ENCODE data around the gene CCR6. TPM values are rescaled to one million over a fixed set of nuclear protein-coding genes. Genes with fewer than 3 reads are reported as not detected.

The CCR6 gene
- total and polyA plus RNA-seq, 10 of the 15 experiments (the other 5 are each of a cell fraction or from before 2014, with no cell fraction given) = 2.2 to 7.6 (median 6.7) TPM

GRCh38 chr6:167130008-167130677 is 7.2 kb downstream of the CCR6 start (continued):
- TF ChIP-seq USF2 (IDR thresholded peaks at IDR 0.05; ENCODE audit: borderline replicate concordance, low read depth, low read length) (peak; percentile 6; the same call in 1 of the 2 replicates), MXI1 (IDR thresholded peaks at IDR 0.05; ENCODE audit: low read depth, low read length) (no peak), ZNF384 (IDR thresholded peaks at IDR 0.05; ENCODE audit: borderline replicate concordance, low read depth, low read length) (no peak), POLR2AphosphoS5 (IDR thresholded peaks at IDR 0.05; ENCODE audit: low read length) (peak; percentile 52; the same call in 1 of the 2 replicates), SPI1 (IDR thresholded peaks at IDR 0.05; ENCODE audit: borderline replicate concordance, insufficient read depth, low read depth, low read length) (peak; percentile 47; the same call in 1 of the 2 replicates), ZNF592 (IDR thresholded peaks at IDR 0.05) (peak; percentile 44; the same call in 1 of the 2 replicates), TCF12 (IDR thresholded peaks at IDR 0.05; ENCODE audit: low read depth, low read length) (peak; percentile 84; the same call in 1 of the 2 replicates), ZNF622 (IDR thresholded peaks at IDR 0.05) (no peak), ATF7 (IDR thresholded peaks at IDR 0.05; ENCODE audit: low read depth) (peak; percentile 59)

All from GM12878 (cell line).